NCI-H2081 (cell line): ENCODE results near the gene ADARB2.
"Not testable (repeated sequence)": the region's sequence is repeated elsewhere in the genome, so short reads cannot be mapped to it uniquely, and the experiment has no call there.

Experiments
- DNase-seq, 2 experiments: peaks; one replicate each; lab custom pipeline; 2025; lab: John Stamatoyannopoulos, UW

ADARB2 gene

GRCh38 chr10:1255600-1256431, 481.5 kb downstream of the ADARB2 start:
- no peak for DNase-seq

GRCh38 chr10:1255118-1255517, 482.2 kb downstream of the ADARB2 start:
- no peak for DNase-seq

DNA sequence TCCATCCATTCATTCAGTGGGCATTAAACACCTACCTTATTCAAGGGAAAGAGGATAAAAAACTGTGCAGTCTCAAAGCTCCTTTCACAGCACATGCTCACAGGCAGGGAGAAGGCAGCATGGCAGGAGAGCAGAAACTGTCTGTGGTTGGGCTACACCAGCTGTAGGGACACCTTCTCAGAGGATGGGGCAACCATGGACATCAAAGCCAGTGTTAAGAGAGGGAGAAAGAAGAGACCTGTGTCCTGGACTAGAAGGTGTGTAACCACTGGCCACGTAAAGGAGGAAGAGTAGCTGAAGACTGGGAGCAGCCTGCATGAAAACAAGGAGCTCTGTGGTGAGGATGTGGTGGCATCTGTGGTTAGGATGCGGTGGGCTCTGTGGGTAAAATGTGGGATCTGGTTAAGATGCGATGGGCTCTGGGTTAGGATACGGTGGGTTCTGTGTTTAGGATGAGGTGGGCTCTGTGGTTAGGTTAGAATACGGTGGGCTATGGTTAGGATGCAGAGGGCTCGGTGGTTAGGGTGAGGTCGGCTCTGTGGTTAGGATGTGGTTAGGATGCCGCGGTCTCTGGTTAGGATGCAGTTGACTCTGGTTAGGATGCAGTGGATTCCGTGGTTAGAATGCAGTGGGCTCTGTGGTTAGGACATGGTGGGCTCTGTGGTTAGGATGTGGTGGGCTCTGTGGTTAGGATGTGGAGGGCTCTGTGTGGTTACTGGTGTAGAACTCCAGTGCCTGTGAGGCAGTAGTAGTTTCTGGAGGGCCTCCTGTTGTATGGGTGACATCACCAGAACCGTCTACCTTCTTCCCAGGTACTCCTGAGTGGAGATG, 483.6 kb downstream of the ADARB2 start:
- no peak for DNase-seq

DNA sequence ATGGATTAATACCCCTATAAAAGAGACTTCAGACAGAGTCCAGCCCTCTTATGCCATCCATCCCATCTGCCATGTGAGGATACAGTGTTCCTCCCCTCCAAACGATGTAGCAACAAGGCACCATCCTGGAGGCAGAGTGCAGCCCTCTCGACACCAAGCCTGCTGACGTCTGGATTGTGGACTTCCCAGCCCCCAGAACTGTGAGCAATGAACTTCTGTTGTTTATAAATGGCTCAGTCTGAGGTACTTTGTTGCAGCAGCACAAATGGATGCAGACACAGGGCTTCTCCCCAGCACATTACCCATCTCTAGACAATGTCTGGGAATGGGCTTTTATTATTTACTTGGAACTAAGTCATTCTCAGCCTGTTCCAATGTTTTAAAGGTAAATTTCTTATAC, 485.6 kb downstream of the ADARB2 start:
- no peak for DNase-seq

- DNase-seq: peak in 1 of 2 experiments; percentile 42
Observed at GRCh38 chr10:1249142-1249920, 488.0 kb downstream of the ADARB2 start.

DNA sequence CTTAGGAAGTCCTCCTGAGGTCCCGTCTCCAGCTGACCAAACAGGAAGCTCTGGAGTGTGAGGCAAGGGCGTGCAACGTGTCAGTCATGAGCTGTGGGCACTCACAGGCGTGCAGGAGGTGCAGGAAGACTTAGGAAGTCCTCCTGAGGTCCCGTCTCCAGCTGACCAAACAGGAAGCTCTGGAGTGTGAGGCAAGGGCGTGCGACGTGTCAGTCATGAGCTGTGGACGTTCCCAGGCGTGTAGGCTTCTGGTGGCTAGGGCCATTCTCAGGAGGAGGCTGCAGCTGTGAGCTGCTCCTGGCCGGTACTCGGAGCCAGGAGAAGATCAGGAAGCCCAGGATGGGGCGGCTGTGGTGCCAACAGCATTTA, 489.1 kb downstream of the ADARB2 start:
- DNase-seq: not testable (repeated sequence)

GRCh38 chr10:1247598-1248261, 489.6 kb downstream of the ADARB2 start:
- DNase-seq: no peak

- no peak for DNase-seq
Observed at GRCh38 chr10:1244493-1244892, 492.8 kb downstream of the ADARB2 start.

DNA sequence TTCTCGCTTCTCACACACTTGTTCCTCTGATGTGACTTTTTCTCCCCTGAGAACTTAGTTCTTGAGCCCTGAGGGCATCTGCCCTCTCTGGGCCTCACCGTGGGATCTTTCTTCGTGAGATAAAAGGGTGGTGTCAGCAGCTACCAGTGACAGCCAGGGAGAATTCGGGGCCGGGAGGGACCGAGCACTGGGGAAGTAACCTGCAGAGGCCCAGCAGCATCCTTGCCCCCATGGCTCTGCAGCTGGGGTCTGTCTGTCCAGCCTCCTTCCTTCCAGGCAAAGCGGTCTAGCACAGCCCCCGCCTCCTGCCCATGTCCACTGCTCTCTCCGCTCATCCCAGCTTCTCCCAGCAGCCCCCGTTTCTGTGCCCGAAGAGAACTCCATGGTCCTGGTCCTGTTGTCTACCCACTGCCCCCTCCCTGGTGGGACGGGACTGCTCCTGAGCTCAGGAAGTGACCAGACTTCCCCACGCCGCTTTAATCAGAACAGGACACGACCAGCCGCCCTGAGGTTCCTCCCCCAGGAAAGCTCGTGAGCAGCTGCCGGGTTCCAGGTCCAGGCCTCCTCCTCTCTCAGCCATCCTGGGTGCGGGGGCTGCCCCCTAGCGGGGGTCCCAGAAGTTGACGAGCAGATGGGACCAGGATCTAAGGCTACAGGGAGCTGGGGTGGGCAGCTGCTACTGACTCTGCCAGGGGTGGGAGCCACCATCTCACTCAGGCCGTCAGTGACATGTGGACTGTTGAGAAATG, 493.7 kb downstream of the ADARB2 start:
- DNase-seq: no peak

DNA sequence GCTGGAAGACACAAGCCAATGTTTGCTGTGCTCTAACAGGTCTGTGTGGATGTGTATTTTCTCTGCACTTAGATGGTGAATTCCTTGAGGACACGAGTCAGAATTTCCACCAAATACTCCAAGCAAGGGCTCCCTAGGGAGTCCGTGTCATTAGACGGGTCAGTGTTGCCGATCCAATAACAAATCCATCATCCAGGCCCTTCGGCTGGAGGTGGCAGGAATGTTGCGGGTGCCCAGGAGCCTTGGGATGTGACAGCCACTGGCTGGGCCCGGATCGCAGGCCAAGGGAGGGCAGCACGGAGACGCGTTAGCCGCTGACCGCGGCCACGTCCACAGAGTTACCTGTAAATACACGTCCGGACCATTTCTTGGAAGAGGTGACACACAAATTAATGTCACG, 494.4 kb downstream of the ADARB2 start:
- no peak for DNase-seq

DNA sequence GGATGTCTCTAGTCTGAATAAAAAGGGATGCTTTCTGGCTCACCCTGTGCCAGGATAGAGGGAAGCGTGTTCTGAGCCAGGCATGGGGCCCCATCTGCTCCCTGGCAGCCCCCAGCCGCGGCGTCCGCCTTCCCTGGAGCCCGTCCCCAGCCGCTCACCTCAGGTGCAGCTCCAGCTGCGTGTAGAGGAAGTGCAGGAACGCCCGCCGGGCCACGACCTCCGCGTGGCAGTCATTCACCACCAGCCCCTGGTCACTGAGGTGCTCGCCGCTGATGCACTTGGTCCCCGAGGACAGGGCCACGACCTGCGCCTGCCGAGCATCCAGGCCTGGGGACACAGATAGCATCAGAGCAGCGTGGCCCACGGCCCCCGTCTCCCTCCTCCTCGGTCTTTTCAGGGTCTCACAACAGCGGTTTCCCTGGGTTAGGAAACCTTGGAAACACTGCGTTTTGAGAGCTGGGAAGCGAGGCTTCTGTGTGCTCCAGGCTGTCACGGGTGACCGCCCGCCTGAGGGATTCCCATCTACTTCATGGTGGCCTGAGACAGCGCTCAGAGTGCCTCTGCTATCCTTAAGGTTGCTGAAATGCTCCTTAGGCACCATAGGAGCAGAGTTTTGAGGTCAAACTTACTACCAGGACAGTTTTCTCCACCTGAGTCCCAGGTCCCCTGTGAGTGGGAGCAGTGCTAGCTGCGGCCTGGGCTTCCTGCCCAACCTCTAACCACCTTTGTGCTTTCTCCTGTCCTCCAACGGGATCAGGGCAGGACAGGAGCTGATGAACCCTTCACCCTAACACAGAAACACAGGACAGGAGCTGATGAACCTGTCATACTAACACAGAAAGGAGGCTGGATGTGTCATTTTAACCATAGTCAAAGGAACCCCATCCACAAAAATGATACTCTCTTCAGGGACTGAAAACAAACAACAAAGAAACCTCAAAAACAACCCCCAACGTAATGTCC, 495.1 kb downstream of the ADARB2 start:
- no peak for DNase-seq

DNA sequence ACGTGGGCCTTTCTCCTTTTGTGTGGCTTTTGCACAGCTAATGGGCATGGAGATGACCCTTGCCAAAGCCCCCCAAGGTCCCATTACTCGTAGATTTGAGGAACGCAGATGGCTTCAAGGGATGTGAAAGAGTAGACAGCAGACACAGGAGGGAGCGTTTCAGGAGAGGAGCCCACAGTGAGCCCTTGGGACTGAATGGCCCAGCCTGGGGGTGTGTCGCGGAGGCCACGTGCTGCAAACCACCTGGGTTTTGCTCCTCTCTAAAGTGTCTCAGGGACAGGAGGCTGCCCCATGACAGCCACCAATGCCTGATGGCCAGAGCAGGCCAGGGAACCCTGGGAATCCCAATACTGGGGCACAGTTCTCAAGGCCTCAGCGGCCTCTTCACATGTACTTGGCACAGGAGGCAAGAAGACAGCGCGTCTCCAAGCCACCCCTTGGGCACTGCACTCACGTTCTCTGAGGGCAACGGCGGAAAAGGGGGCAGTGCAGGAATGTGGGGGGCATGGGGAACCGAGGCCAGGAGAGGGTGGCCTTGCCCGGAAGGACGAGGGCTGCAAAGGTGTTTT, 495.9 kb downstream of the ADARB2 start:
- DNase-seq: no peak

- peak in 1 of 2 experiments; percentile 62 for DNase-seq
Observed at GRCh38 chr10:1240341-1240775, 497.0 kb downstream of the ADARB2 start.

GRCh38 chr10:1233031-1233430, 504.3 kb downstream of the ADARB2 start:
- no peak for DNase-seq

DNA sequence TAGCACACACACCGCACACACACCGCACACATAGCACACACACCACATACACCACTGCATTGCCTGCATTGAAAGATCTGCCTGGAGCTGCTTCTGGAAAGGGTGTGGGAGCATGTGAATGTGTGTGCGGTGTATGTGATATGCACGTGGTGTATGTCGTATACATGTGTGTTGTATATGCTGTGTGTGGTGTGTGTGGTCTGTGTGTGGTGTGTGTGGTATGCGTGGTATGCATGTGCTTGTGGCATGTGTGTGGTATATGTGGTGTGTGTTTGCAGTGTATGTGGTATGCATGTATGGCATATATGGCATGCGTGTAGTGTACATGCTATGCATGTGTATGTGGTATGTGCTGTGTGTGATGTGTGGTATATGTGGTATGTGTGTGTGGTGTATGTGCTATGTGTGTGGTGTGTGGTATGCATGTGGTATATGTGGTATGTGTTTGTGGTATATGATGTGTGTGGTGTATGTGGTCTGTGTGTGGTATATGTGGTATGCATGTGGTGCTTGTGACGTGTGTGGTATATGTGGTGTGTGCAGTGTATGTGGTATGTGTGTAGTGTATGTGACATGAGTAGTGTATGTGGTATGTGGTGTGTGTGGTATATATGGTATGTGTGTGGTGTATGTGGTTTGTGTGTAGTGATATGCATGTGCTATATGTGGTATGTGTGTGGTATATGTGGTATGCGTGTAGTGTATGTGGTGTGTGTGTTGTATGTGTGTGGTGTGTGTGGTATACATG, 505.0 kb downstream of the ADARB2 start:
- no peak for DNase-seq

DNA sequence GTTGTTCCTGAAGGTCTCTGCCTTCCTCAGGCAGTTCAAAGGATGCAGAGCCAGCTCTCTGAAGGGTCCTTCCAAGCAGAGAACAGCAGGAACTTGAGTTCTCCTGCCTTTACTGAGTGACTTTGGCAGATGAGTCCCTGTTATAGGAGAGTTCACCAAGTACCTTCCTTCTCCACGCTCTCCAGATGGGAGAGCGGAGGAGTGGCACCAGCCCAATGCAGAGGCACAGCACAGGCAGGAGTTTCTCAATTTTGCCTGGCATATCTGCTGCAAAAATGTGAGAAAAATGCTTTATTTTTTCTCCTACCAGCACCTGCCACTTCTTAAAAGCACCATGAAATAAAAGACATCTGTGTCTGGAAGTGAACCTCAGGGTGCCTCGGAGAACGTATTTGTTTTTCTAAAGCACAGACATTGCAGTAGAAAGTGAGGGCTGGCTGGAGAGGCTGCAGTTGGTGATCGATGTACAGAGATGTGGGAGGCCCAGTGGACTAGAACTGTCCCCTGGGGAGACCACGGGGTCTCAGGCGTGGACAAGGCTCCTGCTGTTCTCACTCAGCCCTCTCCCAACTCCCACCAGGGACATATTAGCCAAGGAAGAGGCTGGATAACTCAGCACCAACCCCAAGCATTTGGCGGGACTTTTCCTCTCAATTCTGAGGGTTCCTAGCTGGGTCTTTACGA, 506.6 kb downstream of the ADARB2 start:
- no peak for DNase-seq

DNA sequence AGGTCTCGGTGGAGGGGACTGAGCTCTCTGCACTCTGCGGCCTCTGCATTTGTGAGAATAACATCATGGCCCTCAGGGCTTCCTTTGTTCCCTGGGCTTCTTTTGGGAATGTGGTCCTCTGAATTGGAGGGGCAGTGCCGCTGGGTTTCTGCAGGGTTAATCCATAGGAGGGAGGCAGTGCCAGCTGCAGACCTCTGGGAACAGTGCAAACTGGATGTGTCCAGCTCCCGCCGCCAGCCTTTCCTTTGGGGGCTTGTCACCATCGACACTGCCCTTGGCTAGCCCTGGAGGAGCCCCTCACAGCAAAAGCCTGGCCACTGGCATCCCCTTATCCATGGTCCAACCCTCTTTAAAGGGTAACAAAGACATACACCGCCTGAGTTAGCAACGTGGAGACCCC, 507.2 kb downstream of the ADARB2 start:
- no peak for DNase-seq

GRCh38 chr10:1229574-1229973, 507.8 kb downstream of the ADARB2 start:
- no peak for DNase-seq
